Fibroblast of lung (primary cell): ENCODE data around the gene PNMA8C. TPM values are rescaled to one million over a fixed set of nuclear protein-coding genes. Genes with fewer than 3 reads are reported as not detected.

Source experiments
- DNase-seq, 2 donors: peaks; one replicate each; pipeline versions ENCODE4 v3.0.0 to v3.0.0-alpha.2; 2010; ENCODE audit warnings: low read depth in 2 of 2
- H2AFZ ChIP-seq: 2 replicates; pipeline ENCODE4 v1.5.1; 2012; ENCODE audit warnings: low read length, control low read depth, inconsistent platforms
- H3K27ac ChIP-seq: 2 replicates; pipeline ENCODE4 v1.5.1; 2011; ENCODE audit warnings: low read length, control low read depth; ENCODE audit not compliant: insufficient read depth
- H3K27me3 ChIP-seq: 2 replicates; pipeline ENCODE4 v1.5.1; 2011; ENCODE audit warnings: mild to moderate bottlenecking, low read length; ENCODE audit not compliant: control insufficient read depth, insufficient read depth
- H3K36me3 ChIP-seq: 2 replicates; pipeline ENCODE4 v1.5.1; 2011; ENCODE audit warnings: low read length; ENCODE audit not compliant: control insufficient read depth, insufficient read depth
- H3K4me1 ChIP-seq: 2 replicates; pipeline ENCODE4 v1.5.1; 2011; ENCODE audit warnings: low read length; ENCODE audit not compliant: control insufficient read depth, insufficient read depth; ENCODE audit errors: extremely low read depth
- H3K4me2 ChIP-seq: 2 replicates; pipeline ENCODE4 v1.5.1; 2011; ENCODE audit warnings: low read length, control low read depth; ENCODE audit not compliant: insufficient read depth; ENCODE audit errors: extremely low read depth
- H3K4me3 ChIP-seq, 4 experiments: fragments of 200-600 bp in 1 of 4; sonication (generic) in 1 of 4; replicated peaks in 1 of 4; 2 replicates each; pipeline ENCODE4 v1.5.1; 2011 to 2016; ENCODE audit warnings: low read length in 4 of 4, low read depth in 3 of 4, mild to moderate bottlenecking in 3 of 4, control low read depth in 2 of 4, inconsistent platforms in 1 of 4, mixed read lengths in 1 of 4; ENCODE audit not compliant: insufficient read depth in 1 of 4; ENCODE audit errors: control extremely low read depth in 1 of 4
- H3K79me2 ChIP-seq: 2 replicates; pipeline ENCODE4 v1.5.1; 2012; ENCODE audit warnings: mild to moderate bottlenecking, low read length, inconsistent platforms; ENCODE audit not compliant: control insufficient read depth, insufficient read depth
- H3K9ac ChIP-seq: 2 replicates; pipeline ENCODE4 v1.5.1; 2011; ENCODE audit warnings: mild to moderate bottlenecking, low read length, control low read depth; ENCODE audit not compliant: insufficient read depth
- H3K9me3 ChIP-seq: 2 replicates; pipeline ENCODE4 v1.5.1; 2012; ENCODE audit warnings: low read depth, low read length; ENCODE audit not compliant: control insufficient read depth, insufficient read depth
- H4K20me1 ChIP-seq: 2 replicates; pipeline ENCODE4 v1.5.1; 2011; ENCODE audit warnings: low read length; ENCODE audit not compliant: control insufficient read depth, insufficient read depth; ENCODE audit errors: extremely low read depth
- EZH2 ChIP-seq: IDR thresholded peaks from 2 replicates; pipeline ENCODE4 v1.5.1; 2012; ENCODE audit warnings: low read length, control low read depth, mild to moderate bottlenecking; ENCODE audit errors: missing control alignments
- polyA plus RNA-seq, 2 donors: library from polyadenylated mRNA; depleted of rRNA in 1 of 2; stranded (reverse) in 1 of 2; unstranded in 1 of 2; fragments of >200 nt; gene quantifications; 2 replicates each; pipeline ENCODE4 v1.2.1, GENCODE V29; 2011 to 2012; ENCODE audit warnings: missing spikeins in 1 of 2
- total RNA-seq: library from RNA; depleted of rRNA; stranded (reverse); fragments of >200 nt; gene quantifications from 2 replicates; pipeline ENCODE4 v1.2.1, GENCODE V29; 2014
- TF ChIP-seq, protein P1 (sequence below), 2 donors: IDR thresholded peaks in 1 of 2; conservative IDR thresholded peaks in 1 of 2; 1 replicate in 1 of 2; 2 replicates in 1 of 2; pipeline ENCODE4 v1.5.1; 2011 to 2012; ENCODE audit warnings: low read length in 2 of 2, control low read depth in 1 of 2, inconsistent platforms in 1 of 2, low read depth in 1 of 2, mild to moderate bottlenecking in 1 of 2

Gene PNMA8C
- total and polyA plus RNA-seq, 2 donors (not counting 1 experiment from before 2014, with no cell fraction given), result 0.01 to 0.17 TPM

DNA sequence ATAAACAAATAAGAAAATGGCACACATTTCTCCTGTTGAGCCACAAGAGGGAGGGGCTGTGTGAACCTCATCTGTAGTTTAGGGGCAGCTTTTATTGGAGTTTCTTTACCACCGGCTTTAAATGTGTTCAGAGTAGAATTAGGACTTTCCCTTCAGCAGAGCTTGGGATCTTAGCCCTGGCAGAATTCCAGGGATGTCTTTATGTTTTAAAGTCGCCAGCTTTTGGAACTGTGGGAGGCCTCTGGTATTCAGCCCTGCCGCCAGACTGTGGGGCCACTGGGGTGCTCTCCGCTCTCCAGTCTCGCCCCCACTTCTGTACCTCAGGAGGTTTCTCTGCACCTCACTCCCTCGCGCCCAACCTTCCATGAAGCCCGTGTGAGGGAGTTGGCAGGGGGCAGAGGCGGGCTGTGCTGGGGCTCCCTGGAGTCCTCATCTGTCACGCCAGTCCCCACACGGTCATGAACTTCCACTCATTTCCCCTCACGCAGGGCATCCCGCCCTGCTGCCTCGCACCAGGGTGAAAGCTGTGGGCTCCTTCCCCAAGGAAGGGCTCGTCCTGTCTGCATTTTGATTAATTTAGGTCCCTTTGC lies 46.9 kb downstream of the PNMA8C start:
- Histone ChIP-seq H3K4me3 (no peak overlapping the region), H3K9me3 (no peaks in the 10 kb centered on the region), H2AFZ (no peak overlapping the region), H3K27ac (no peak overlapping the region), H3K36me3 (peaks cover 14% of the 10 kb centered on the region), H3K79me2 (peaks cover 11% of the 10 kb centered on the region), H3K27me3 (no peaks in the 10 kb centered on the region), H4K20me1 (no peaks in the 10 kb centered on the region), H3K4me2 (no peak overlapping the region), H3K4me1 (peaks cover 9% of the 10 kb centered on the region), H3K9ac (no peak overlapping the region)
- no peak for DNase-seq
- TF ChIP-seq, protein P1, sequence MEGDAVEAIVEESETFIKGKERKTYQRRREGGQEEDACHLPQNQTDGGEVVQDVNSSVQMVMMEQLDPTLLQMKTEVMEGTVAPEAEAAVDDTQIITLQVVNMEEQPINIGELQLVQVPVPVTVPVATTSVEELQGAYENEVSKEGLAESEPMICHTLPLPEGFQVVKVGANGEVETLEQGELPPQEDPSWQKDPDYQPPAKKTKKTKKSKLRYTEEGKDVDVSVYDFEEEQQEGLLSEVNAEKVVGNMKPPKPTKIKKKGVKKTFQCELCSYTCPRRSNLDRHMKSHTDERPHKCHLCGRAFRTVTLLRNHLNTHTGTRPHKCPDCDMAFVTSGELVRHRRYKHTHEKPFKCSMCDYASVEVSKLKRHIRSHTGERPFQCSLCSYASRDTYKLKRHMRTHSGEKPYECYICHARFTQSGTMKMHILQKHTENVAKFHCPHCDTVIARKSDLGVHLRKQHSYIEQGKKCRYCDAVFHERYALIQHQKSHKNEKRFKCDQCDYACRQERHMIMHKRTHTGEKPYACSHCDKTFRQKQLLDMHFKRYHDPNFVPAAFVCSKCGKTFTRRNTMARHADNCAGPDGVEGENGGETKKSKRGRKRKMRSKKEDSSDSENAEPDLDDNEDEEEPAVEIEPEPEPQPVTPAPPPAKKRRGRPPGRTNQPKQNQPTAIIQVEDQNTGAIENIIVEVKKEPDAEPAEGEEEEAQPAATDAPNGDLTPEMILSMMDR (conservative IDR thresholded peaks at IDR 0.05 in 1 of 2, IDR thresholded peaks at IDR 0.05 in 1 of 2; ENCODE audit: low read depth in 1 of 2, low read length in 2 of 2), result no peak
- TF ChIP-seq EZH2, result no peak

DNA sequence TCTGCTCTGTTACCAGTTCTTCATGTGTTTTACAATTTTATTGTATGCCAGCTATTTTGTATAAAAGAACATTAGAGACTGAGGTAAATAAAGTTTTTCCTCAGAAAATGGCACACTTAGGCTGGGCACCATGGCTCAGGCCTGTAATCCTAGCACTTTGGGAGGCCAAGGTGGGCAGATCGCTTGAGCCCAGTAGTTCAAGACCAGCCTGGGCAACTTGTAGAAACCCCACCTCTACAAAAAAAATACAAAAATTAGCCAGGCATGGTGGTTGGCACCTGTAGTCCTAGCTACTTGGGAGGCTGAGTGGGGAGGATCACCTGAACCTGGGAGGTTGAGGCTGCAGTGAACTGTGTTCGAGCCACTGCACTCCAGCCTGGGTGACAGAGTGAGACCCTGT lies 47.4 kb downstream of the PNMA8C start:
- peaks cover 9% of the 10 kb centered on the region for H3K4me1 ChIP-seq
- no peak overlapping the region for H3K4me2 ChIP-seq
- H3K4me3 ChIP-seq, result no peak overlapping the region
- H3K9me3 ChIP-seq, result no peaks in the 10 kb centered on the region
- TF ChIP-seq EZH2, result no peak
- TF ChIP-seq, protein P1 (conservative IDR thresholded peaks at IDR 0.05 in 1 of 2, IDR thresholded peaks at IDR 0.05 in 1 of 2; ENCODE audit: low read depth in 1 of 2, low read length in 2 of 2), result no peak
- H3K27ac ChIP-seq, result no peak overlapping the region
- no peaks in the 10 kb centered on the region for H4K20me1 ChIP-seq
- peaks cover 19% of the 10 kb centered on the region for H3K36me3 ChIP-seq
- H3K9ac ChIP-seq, result no peak overlapping the region
- H3K79me2 ChIP-seq, result peaks cover 11% of the 10 kb centered on the region
- DNase-seq, result no peak
- no peak overlapping the region for H2AFZ ChIP-seq
- H3K27me3 ChIP-seq, result no peaks in the 10 kb centered on the region

DNA sequence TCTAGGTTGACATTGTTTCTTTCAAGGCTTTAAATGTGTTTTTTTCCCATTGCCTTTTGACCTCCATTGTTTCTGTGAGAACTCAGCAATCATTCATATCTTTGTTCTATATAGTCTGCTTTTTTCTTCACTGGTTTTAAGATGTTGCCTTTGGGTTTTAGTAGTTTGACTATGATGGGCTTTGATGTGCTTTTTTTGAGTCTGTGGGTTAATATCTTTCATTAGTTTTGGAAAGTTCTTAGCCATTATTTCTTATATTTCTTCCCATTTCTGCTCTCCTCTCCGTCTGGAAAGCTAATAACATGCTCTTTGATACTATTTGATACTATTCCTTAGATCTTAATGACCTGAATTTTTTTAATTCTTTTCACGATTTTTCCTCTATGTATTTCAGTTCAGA lies 48.0 kb downstream of the PNMA8C start:
- peaks cover 18% of the 10 kb centered on the region for H3K36me3 ChIP-seq
- H3K4me1 ChIP-seq, result peaks cover 9% of the 10 kb centered on the region
- no peaks in the 10 kb centered on the region for H4K20me1 ChIP-seq
- no peak overlapping the region for H3K27ac ChIP-seq
- no peak overlapping the region for H3K4me3 ChIP-seq
- TF ChIP-seq, protein P1 (conservative IDR thresholded peaks at IDR 0.05 in 1 of 2, IDR thresholded peaks at IDR 0.05 in 1 of 2; ENCODE audit: low read depth in 1 of 2, low read length in 2 of 2), result no peak
- no peak for TF ChIP-seq EZH2
- H3K9me3 ChIP-seq, result no peaks in the 10 kb centered on the region
- no peak for DNase-seq
- H3K79me2 ChIP-seq, result peaks cover 11% of the 10 kb centered on the region
- no peaks in the 10 kb centered on the region for H3K27me3 ChIP-seq
- H2AFZ ChIP-seq, result no peak overlapping the region
- H3K9ac ChIP-seq, result no peak overlapping the region
- H3K4me2 ChIP-seq, result no peak overlapping the region
